Activated T-helper 1 cell treated with anti-CD3 and anti-CD28 coated beads, Interleukin-2, amount 50 U/mL, for 16 hours (primary cell): ENCODE data around the gene PLEKHA7.
"Not testable (repeated sequence)": the region's sequence is repeated elsewhere in the genome, so short reads cannot be mapped to it uniquely, and the experiment has no call there.

Experiments used
- DNase-seq, 2 donors: peaks; one replicate each; pipeline ENCODE4 v3.0.0-alpha.2; 2020; ENCODE audit warnings: low read depth in 1 of 2, low spot score in 1 of 2

Gene PLEKHA7

DNA sequence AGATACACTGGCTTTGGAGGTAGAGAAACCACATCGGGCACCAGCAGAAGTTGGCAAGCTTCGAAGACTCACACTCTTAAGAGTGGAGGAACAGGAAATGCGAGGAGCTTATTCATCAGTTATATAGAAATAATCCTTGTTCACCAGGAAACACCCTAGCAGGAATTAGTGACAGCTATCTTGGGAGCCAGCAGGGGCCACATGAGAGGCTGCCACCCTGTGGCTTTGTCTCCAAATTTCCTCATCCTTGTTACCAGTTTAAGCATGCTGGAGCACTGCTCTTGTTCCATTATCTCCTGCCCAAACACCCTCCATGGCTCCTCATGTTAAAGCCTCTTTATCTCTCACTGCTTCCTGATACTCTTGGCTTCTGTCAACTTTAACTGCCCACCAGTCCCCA, 131.0 kb downstream of the PLEKHA7 start:
- no peak for DNase-seq

DNA sequence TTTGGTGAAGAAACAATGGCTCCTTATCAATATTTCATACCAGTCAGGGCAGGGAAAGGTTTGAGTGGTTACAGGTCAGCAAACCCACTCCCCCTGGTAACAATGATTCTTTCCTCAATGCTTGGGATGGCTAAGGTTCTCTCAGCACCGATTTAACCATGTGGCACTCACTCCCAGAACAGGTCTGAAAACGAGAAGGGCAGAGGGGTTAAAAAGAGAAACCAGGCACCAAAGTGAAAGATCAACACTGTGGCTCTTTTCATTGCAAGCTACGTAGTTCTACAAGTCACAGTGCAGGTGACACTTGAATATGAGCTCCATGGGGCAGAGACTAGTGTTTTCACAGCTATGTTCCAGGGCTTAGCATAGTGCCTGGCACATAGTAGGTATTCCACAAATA, 132.4 kb downstream of the PLEKHA7 start:
- DNase-seq: no peak

DNA sequence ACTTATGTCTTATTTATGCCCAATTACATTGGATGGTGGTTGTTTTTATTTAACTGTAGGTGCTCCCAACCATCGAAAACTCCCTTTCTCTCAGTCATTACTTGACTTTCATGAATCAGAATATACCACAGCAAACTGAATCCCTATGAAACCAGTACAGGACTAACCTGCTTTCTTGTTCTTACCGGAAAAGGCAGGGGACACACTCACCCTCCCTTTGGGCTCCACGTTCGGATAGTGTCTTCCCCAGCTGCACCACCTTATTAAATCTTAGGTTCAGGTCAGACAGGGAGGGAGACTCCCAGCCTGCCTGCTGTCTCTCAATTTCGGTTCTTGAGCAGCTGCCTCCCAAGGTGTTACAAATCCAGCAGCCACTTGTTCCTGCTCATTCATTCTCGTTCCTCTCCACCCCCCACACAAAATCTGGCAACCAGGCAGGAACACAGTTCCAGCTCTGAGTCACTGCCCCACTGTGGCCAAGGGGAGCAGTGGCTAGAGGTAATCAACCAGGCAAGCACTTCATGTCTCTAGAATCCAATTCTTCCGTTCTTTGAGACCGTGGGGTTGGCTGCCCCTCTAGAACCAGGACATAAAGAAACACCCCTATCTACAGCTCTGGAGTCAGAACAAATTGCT, 133.0 kb downstream of the PLEKHA7 start:
- no peak for DNase-seq

DNA sequence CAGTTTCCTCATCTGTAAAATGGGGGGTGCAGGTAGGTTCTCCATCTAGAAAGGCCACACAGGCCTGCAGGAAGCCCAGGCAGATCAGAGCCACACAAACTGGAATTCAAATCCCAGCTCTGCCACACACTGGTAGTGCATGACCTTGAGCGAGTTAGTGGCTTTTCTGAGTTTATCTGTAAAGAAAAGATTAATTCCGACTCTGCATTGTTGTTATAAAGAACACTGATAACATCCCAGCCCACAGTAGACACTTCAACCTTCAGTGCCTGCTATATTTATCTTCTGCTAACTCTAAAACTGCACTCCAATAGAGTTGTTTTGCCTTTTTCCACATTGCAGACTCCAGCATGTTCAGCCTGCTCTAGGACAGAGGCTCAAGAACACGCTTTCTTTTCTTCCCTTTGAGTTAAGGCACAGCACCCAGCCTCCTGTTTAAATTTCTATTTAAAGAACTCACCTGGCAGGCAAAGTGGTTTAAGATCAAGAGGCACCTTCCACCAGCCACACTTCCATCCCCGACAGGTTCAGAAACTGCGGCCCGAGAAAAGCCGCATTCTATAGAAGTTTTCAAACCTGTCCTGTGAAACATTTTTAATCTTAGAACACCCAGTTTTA, 133.9 kb downstream of the PLEKHA7 start:
- DNase-seq: no peak

DNA sequence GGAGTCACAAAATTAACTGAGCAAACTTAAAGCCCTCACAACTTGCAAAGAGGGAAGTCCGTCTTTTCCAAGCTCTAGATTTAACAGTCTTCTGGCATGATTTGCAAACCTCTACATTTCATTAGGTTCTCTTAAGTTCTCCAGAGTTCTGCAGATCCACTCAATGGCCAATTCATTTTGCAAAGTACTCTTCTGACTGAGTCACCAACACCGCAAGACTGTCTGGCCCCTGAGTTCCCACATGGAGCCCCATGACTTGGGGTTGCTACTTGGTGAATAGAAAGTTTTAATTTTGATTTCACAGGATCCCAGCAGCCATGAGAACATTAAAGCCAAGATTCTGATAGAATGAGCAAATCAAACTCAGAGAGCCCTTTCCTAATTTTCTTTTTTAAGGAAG, 134.5 kb downstream of the PLEKHA7 start:
- DNase-seq: no peak

DNA sequence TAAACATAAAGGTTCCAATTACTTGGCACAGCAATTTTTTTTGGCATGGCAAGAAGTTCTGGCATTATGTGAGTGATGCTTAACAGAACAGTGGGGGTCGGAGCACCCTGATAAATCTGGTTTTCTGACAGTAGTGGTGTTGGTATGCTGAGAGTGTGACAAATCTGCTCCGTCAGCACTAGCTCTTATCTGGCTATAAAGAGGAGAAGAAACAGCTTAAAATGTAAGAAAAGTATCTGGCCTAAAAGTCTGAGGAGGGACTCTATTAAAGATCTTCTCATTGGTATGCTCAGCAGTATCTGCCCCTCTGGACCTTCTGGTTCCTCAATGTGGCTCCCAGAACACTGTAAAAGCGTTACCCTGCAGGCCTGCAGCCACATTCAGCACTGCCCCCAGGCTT, 137.4 kb downstream of the PLEKHA7 start:
- DNase-seq: no peak

DNA sequence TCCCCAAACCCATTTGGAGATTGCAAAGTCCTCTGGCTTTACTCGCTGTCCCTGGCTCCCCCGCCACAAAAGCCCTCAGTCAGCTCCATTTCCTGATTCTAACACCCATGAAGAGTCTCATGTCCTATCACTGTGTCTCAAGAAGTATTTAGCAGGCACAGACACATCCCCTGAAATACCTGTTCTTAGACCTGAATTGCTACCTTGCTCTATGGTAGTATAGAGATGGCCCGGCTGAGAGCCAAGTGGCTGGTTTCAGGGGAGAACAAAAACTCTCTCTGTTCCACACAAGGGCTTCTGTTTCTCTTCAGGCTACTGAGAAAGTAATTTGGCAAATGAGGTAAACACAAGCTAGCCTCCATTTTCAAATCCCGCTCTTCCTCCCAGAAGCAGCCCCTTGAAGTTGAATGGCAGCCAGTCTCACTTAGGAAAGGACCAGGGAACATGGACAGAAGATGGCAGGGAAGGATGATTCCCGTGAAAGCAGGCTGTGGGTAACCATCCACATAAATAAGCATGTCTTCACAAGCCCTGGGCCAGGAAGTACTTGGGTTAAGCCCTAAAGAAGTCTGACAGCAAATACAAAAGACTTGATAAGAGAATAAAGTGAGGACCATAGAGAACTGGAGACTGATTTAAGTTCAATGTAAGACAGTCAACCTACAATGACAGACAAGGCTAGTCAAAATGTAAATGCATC, 138.0 kb downstream of the PLEKHA7 start:
- DNase-seq: no peak

DNA sequence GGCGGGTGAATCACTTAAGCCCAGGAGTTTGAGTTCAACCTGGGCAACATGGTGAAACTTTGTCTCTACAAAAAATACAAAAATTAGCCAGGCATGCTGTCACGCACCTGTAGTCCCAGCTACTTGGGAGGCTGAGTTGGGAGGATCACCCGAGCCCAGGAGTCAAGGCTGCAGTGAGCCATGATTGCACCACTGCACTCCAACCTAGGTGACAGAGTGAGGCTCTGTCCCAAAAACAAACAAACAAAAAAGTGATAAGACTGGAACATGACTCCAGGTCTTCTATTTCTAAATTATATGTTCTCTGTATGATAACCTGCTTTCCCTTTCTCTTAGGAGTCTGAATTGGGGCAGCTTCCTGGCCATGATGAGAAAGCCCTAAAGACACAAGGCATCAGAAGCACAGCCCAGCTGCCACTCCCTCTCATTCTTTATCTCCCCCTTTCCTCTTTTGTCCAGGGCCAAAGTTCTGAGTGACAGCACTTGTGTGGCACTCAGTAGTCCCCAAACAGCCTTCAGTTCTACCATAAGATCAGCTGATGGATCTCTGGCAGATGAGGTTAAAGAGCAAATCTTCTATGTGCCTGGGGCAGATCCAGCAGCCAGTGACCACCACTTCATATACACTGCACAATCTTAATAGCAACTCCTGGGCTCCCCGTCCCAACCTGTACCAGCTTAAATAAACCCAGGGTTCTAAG, 139.8 kb downstream of the PLEKHA7 start:
- no peak for DNase-seq

DNA sequence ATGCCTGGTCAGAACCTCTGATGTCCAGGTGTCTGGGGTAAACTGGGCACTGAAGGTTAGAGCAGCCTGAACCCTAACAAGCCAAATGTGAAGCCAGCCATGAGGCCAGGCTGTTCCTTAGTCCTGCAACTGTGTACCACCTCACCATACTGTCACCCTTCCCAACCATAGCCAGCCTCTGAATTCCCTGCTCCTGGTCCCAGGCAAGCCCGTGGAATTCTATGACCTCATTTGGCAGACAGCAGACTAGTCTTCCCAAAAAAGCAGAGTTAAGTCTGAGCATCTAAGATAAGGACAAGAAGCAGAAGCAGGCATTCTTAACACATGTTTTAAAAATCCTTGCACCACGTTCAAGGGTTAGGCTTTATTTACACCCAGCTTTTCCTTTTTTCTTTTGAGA, 140.9 kb downstream of the PLEKHA7 start:
- no peak for DNase-seq

DNA sequence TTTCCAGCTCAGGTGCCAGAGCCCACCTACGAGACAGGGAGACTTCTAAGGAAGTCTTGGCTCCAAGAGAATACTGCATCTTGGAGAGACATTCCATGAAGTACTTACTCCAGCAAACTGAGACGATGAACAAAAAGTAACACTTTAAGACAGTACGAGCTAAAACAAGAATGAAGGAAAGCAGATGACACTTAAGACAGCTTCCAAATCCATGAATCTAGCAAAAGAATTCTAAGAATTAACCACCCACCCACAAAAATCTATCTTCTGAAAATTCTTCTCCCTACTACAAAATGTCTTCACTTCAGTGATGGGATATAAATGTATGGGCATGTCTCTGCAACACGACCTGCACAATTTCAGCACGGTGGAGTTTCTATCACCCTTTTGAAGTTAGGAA, 142.8 kb downstream of the PLEKHA7 start:
- no peak for DNase-seq

DNA sequence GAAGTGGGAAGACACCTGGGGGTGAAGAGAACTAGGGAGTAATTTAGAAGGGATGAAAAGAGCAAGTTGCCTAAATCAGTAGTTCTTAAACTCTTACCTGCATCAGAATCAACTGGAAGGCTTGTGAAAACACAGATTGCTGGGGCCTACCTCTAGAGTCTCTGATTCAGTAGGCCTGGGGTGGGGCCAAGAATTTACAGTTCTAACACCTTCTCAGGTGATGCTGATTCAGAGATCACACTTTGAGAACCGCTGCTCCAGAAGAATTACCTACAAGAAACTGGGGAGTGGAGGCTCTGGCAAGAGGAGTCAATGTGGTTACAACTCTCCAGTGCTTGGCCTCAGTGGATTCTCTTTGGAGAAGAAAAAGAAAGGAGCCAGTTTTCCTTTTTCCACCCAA, 147.1 kb downstream of the PLEKHA7 start:
- DNase-seq: no peak

DNA sequence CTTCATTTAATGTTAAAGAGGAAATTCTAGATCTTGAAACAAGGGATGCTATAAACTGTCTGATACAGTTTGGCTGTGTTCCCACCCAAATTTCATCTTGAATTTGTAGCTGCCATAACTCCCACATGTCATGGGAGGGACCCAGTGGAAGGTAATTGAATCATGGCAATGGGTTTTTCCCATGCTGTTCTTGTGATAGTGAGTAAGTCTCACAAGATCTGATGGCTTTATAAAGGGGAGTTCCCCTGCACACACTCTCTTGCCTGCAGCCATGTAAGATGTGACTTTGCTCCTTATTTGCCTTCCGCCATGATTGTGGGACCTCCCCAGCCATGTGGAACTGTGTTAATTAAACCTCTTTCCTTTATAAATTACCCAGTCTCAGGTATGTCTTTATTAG, 149.8 kb downstream of the PLEKHA7 start:
- not testable (repeated sequence) for DNase-seq

DNA sequence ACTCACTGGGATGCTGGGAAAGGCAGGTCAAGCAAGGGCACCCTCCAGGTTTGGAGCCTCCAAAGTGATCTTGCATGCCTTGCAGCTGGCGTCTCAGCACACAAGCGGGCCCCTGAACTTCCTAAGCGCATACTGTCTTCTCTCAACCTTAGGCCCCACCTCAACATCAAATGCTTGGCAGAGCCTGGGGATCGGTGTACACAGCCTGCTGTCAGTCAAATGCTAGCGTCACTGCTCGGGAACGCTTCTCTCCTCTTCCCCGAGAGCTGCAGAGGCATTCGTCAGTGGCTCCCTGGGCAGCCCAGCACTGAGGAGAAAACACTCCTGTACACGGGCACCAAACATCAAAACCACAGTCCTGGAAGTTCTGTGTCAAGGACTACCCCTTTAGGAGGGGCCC, 150.8 kb downstream of the PLEKHA7 start:
- no peak for DNase-seq

DNA sequence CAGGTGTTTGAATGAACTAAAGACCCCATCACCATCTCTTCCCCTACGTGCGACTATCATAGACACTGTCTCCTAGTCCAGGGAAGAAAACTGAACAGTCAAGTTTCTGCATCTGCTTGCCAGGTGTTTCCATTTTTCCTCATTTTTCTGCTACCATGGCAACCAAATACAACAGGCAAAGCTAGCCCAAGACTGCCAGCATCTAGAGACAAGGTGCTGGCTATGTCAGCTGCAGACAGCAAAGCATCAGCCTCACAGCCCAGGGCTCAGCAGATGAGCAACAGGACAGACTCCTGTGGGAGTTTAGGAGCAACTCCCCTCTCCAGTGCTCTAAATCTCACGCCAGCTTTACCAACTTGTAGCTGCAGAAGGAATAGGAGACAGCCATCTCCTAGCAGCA, 151.5 kb downstream of the PLEKHA7 start:
- DNase-seq: no peak

DNA sequence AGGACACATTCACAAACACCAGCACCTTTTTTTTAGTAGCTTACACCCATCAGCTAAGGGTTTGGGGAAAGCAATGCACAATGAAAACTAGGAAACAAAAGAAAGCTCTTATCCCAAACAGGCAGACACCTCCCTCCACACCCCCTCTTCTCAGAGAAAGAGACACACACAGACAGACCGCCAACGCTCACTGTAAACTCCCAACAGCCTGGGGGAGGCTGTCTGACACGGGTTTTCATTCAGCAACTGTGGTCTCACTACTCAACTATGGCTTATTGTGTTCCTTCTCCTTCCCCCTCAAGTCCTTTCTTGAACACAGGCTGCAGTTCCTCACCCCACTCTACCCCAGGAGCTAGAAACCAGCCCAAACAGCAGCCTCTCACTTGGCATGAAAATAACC, 152.4 kb downstream of the PLEKHA7 start:
- DNase-seq: no peak

DNA sequence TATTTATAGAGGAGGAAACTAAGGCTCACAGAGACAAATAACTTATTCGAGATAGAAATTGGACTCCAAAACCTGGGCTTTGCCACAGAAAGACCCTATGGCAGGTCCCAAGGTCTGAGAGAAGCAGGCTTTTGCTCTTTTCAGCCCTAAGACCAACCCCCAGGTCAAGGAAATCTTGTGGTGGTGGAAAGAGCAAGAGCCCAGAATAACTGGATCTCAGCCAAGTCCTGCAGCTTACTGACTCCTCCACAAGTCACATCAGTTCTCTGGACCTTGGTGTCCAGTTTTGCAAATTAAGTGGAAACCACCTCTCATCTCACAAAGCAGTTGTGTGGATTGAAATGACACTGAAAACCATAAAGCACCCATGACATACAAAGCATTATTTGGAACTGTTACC, 153.6 kb downstream of the PLEKHA7 start:
- DNase-seq: no peak

DNA sequence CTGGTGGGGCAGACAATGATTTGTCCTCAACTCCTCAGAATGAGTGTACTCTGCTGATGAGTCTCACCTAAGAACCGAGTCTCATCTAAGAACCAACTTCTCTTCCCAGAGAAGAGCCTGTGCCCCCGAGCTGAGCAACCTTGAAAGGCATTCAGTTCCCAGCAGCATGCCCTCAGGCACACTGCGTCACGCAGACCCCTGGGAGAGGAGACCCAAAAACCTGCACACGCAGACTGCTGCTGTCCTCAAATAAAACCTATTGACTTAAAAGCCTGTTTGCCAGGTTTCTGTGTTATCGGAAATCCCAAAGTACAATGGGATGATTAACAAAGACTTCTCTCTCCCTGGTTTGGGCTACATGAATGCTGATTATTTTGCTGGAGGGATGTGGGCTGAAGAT, 154.6 kb downstream of the PLEKHA7 start:
- no peak for DNase-seq

DNA sequence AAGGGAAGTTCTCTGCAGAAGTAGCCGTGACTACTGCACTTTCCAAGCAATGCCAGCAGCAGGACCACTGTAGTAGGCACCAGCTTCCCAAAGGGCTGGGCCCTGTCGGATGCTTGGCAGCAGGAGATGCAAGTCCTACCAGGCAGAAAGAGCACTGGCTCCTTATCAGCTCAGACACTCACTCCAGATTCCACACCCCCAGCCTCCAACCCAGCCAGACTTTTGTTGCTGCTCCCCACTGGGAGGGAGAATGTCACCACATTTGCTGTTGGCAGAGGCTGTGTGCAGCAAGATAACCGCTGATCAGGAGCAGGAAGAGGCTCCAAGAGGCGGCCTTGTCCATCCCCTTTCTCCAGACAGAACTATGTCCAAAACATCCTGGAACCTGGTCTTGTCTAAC, 157.0 kb downstream of the PLEKHA7 start:
- no peak for DNase-seq

DNA sequence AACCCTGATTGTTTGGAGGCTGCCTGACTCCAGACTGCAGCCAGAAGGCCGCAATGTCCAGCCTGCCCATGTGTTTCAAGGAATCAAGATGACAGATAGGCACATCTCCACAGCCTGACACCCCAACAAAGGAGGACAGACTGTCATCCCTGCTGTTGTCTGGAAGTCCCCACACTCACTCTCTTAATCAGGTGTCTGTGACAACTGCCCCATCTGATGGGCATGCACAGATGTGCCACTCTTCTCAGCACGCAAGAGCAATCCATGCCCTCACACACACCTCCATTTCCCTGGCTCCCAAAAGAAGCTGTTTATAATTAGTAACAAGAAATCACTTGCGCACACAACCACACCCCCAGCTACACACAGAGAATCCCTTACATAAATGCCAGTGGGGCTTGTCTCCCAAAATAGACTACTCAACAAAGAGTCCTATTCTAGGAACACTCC, 158.2 kb downstream of the PLEKHA7 start:
- no peak for DNase-seq

DNA sequence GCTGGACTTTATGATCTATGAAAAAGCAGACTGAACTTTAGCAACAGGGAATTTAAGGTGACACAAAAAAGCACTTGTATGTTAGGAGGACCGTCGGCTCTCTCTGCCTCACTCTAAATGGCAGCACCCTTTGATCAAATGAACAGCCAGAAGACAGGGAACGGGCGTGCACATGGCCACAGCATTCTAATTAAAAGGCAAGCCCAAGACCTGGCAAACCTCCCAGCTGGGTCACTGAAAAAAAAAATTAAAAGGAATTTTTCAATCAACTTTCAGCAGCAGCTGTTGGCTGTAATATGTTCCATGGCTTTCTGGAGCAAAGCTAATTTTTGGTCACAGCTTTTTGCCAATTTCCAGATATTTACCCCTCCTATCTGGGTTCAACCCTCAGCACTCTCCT, 159.2 kb downstream of the PLEKHA7 start:
- DNase-seq: no peak

DNA sequence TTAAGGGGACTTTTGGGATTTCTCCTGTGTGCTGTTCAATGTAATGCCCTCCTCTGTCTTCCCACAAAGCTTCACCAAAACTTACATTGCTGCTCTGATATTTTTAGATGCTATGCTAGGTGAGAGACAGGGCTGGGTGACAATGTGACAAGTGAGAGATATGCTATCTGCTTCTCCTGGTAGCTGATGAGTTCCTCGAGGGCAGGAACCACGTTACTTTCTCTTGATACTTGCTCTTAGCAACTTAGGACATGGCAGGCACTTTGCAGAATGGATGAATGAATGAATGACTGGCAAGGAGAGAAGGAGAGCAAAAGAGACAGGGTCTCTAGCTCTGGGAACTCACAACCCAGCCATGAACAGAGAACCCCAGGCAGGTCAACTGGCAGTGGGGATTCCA, 160.4 kb downstream of the PLEKHA7 start:
- no peak for DNase-seq

DNA sequence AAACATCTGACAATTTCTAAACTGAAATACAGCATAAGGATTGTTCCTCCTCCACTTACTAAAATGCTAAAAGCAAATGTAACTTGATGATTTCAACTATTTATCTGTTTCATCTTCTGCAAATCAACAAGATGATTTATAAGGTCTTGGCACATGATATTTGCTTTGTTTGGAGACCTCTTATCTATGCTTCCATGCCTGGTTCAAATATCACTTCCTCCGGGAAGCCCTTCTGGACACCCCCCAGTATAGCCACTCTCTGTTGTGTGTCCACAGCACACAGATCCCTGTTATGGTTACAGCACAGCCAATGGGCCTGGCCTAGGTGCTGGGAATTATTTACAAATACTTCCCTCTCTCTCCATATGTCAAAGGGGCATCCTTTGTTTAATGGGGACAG, 160.9 kb downstream of the PLEKHA7 start:
- DNase-seq: no peak
